HG03108 (cell line): Measurements from ENCODE around the gene ZNF132.
"Not testable (repeated sequence)": the region's sequence is repeated elsewhere in the genome, so short reads cannot be mapped to it uniquely, and the experiment has no call there.

Source experiments
- ATAC-seq: cut with Tn5 transposase; IDR thresholded peaks from one replicate; pipeline ENCODE4 v1.9.1; 2021; ENCODE audit warnings: moderate library complexity; ENCODE audit not compliant: unreplicated experiment

The ZNF132 gene

GRCh38 chr19:58468216-58468839 lies 28.4 kb upstream of the ZNF132 start:
- ATAC-seq: no peak

- peak; percentile 91 for ATAC-seq
These were observed 27.0 kb upstream of the ZNF132 start, which contains the start of gene ZNF324 for GRCh38 chr19:58466760-58467589. Gene ZNF324 (plus strand): TSS chr19:58467080. CDS start chr19:58469186, 2,106 bp downstream.

- ATAC-seq: peak; percentile 7
These were observed 26.3 kb upstream of the ZNF132 start for GRCh38 chr19:58466089-58466759.

- ATAC-seq: no peak
These were observed 20.1 kb upstream of the ZNF132 start for GRCh38 chr19:58460039-58460438.

DNA sequence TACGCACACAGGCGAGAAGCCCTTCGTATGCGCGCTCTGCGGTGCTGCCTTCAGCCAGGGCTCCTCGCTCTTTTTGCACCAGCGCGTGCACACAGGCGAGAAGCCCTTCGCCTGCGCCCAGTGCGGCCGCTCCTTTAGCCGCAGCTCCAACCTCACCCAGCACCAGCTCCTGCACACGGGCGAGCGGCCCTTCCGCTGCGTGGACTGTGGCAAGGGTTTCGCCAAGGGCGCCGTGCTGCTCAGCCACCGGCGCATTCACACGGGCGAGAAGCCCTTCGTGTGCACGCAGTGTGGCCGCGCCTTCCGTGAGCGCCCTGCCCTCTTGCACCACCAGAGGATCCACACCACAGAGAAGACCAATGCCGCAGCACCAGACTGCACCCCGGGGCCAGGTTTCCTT lies 16.2 kb upstream of the ZNF132 start:
- no peak for ATAC-seq

DNA sequence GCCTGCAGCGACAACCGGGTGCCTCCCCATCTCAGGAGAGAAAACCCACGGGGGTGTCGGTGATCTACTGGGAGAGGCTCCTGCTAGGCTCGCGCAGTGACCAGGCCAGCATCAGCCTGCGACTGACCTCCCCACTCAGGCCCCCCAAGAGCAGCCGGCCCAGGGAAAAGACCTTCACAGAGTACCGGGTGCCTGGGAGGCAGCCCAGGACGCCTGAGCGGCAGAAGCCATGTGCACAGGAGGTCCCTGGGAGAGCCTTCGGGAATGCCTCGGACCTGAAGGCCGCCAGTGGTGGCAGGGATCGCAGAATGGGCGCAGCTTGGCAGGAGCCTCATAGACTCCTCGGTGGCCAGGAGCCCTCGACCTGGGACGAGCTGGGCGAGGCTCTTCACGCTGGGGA lies 15.4 kb upstream of the ZNF132 start:
- ATAC-seq: no peak

DNA sequence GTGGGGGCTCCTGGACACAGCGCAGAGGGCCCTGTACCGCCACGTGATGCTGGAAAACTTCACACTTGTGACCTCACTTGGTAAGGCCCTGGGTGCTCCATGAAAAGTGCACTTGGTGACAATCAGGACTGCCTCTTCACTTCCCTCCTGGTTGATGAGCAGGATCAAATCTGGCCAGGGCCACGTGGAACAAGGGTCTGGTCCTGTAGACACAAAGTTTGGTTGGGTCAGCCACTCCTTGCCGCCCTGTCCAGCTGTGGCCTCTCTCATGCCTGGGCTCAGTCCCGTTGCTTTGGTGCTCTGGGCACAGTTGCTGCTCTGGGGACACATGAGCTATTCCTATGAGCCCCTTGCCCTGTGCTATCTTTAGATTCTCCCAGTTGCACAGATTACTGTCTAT lies 13.8 kb upstream of the ZNF132 start:
- ATAC-seq: no peak

GRCh38 chr19:58451358-58452101 lies 11.6 kb upstream of the ZNF132 start, which contains the start of gene ZNF324B:
Gene ZNF324B (plus strand): TSS chr19:58451622. CDS start chr19:58453702, 2,080 bp downstream.
- ATAC-seq: peak; percentile 91

DNA sequence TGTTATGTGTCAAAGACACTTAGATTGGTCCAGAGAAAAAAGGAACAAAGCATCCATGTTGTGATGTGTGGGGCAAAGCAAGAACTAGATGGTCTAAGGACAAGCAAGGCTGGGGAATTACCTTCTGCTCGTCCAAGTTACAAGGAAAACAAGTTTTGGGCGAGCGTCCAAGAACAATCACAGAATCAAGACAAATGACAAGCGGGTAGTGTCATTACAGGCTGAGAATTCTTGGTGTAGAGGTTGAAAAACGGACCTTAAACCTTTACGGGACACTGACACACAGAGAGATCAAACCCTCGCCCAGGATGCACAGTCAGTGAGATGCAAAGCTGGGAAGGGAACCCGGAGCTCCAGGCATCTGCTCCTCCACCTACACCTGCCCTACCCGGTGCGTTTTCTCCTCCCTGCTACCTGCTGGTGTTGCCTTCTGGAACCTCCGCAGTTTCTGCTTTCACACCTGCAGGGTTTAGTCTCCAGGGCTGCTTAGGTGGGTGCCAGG lies 11.0 kb upstream of the ZNF132 start:
- no peak for ATAC-seq

GRCh38 chr19:58449980-58450379 lies 10.0 kb upstream of the ZNF132 start:
- not testable (repeated sequence) for ATAC-seq

DNA sequence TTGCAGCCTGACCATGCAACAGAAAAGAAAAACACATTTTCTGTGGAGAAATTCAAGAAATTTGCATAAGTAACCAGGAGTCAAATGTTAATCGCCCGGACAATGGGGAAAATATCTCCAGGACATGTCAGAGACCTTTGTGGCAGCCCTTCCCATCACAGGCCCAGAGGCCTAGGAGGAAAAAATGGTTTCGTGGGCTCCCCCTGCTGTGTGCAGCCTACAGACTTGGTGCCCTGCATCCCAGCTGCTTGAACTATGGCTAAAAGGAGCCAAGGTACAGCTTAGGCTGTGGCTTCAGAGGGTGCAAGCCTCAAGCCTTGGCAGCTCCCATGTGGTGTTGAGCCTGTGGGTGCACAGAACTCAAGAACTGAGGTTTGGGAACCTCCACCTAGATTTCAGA lies 8.9 kb upstream of the ZNF132 start:
- ATAC-seq: not testable (repeated sequence)

GRCh38 chr19:58442986-58443385 lies 3.0 kb upstream of the ZNF132 start:
- not testable (repeated sequence) for ATAC-seq

GRCh38 chr19:58440556-58440955 lies 603 bp upstream of the ZNF132 start:
- no peak for ATAC-seq

- ATAC-seq: no peak
These were observed 5.7 kb downstream of the ZNF132 start for GRCh38 chr19:58434217-58434616.

DNA sequence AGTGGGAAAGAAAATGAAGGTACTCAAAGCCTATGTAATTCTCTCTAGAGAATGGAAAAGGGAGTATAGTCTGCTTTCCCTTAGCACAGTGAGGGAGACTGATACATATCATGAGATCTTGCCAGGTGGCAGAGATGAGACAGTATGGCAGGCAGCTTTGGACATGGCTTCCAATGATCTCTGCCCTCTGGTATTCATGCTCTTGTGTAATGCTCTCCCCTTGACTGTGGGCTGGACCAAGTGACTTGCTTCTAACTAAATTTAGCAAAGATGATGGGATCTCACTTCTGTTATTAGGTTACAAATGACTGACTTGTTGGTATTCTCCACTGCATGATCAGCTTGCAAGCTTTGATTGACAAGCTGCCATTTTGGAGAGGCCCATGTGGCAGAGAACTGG lies 10.2 kb downstream of the ZNF132 start:
- no peak for ATAC-seq

- no peak for ATAC-seq
These were observed 11.3 kb downstream of the ZNF132 start for GRCh38 chr19:58428617-58429016.

DNA sequence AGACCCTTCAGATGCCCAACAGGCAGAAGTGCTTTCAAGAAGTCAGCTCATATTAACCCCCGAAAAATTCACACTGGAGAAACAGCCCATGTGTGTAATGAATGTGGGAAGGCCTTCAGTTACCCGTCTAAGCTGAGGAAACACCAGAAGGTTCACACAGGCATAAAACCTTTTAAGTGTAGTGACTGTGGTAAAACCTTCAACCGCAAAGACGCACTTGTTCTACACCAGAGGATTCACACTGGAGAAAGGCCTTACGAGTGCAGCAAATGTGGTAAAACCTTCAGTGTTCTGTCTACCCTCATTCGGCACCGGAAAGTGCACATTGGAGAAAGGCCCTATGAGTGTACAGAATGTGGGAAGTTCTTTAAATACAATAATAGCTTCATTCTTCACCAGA lies 22.9 kb downstream of the ZNF132 start:
- ATAC-seq: no peak

GRCh38 chr19:58416604-58417003 lies 23.3 kb downstream of the ZNF132 start:
- no peak for ATAC-seq

DNA sequence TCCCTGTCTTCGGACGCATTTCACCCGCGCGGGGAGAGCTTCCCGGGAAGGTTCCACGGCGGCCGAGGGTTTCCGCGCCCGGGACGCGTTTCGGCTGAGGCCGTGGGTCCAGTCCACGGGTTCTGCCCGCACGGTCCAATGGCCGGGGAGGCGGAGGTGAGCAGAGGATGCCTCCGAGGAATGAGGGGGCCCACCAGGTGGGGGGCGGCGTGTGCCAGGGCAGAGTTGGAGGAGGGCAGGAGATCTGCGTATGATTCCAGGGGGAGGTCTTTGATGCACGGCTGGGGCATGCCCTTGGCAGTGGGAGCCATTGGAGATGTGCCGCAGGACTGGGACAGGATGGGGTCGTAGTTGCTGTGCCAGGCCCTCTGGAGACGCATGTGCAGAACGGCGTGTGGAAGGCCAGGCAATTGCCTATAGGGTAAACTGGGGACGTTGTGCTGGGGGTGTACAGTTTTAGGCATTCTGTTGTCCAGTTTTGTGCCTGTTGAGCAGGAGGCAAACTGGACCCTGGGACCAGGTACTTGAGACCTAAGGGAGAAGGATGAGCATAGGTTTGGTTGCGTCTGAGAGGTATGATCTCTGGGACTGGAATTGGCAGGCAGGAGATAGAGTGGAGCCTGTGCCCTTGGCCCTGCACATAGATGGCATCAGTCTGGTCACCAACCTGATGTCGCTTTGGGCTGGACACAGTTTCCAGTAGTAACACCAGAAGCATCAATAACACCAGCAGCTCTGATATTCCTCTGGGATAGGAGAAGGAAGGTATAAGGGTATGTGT lies 30.8 kb downstream of the ZNF132 start:
- ATAC-seq: no peak
